ENCODE results near the gene LENG1.

The LENG1 gene

DNA sequence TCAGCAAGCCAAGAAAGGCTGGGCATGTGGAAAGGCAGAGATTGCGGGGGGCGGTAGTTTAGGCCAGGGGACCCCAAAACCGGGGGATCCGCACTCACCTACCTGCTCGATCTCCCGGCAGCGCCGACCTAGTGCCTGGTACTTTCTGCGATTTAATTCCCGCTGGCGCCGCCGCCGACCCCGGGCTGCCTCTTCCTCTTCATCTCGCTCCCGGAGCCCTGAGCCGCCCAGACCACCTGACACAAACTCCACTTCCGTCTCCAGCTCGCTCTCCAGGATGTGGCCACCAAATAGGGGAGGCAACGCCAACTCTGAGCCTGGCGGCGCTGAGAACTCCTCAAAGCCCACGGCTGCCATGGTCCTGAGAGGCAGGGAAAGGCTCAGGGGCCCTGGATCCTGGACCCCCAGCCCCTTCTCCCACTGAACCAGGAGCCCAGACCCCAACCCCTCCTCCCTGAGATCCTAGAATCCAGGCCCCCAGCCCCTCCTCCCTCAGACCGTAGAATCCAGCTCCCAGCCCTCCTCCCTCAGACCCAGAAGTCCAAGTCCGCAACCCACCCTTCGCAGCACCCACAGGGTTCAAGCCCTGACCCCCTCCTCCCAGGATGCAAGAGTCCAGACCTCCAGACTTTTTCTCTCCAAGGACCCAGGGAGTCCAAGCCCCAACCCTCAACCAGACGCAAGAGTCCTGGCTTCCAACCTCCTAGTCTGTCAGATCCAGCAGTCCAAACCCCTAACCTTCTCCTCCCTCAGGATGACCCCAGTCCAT is 45.0 kb downstream of the LENG1 start:
- peak in 32 of 56 donors; percentile 10 to 66 (median 29) for DNase-seq

DNA sequence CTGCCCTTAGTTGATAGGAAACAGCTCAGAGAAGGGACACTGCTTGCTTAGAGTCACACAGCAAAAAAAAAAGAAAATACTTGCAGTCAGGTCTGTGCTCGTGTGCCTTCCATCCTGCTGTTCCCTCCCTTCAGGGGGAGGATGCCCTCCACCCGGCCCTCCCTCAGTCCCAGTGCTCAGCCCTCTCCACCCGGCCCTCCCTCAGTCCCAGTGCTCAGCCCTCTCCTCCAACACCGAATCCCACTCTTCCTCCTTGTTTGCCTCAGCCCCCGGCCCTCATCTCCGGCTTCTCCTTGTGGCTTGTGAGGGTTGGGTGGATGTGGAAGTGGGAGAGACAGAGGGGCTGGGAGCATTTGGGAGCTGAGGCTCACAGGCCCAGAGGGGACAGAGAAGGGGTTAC is 49.9 kb downstream of the LENG1 start:
- DNase-seq = no peak

DNA sequence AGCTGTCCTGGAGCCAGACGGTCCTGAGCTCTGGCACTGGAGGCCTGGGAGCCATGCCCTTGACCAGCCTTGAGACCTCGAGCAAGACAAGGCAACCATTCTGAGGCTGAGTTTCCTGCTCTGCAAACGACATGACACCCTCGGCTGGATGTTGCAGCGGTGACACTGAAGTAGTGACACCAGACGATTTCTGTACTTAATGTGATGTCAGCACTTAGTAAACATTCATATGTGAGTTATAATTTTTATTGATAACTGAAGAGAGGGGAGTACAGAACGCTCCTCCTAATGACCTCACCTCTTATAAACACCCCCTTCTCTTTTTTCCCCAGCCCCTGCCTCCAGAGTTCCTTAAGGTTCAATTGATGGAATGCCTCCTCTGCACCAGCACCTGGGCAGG is 51.0 kb downstream of the LENG1 start:
- no peak for DNase-seq

DNA sequence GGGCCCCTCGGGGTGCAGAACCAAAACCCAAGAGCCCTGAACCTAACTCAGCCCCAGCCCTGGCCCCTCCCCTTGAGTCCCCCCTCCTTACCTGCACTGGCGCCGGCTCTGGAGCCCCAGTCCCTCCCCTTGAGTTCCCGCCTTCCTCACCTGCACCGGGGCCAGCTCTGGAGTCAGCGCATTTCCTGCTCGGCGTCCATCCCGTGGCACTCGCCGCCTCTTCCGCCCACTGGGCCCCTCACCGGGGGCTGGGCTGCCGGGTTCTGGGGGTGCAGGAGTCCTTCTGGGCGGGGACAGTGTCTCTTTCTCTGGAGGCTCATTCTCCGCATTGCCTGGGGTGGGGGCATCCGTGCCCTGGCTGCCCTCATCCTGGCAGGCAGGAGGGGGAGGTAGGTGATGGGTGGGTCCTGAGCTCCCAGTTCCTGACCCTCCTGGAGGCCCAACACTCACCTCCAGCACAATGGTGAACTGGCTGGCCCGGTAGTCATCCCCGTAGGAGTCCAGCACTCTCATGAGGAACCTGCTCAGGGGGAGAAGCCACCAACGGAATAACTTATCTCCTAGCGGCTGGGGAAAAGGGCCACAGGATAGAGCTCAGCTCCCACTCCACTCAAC is 51.5 kb downstream of the LENG1 start:
- DNase-seq = no peak

DNA sequence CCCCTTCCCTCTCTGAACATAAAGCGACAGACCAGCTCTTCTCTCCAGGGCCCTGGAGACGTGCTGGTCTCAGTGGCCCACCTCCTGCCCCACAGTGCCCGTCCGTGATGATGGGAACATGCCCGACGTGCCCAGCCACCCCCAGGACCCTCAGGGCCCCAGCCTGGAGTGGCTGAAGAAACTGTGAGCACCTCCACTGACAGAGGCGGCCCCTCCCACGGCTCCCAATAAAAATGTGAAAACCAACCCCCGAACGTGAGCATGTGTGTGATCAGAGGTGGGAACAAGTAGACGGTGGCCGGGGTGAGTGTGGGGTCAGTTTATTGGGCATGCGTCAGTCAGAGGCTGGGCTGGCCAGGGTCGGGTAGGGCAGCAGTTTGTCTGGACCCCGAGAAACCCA is 52.8 kb downstream of the LENG1 start:
- DNase-seq = no peak

DNA sequence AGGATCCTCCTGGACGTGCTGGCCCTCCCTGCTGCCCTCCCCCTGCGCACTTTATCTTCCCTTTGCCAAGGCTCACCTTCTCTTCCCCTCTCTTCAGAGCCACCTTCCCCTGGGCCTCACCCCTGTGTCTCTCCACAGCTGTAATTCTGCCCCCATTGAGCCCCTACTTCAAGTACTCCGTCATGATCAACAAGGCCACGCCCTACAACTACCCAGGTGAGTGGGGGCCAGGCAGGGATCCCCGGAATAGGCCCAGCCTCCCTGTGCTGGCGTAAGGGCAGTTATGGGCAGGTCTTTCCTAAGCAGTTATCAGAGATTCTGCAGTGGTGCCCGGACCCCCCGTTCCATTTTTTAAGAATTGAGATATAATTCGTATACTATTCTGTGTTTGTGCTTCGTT is 53.7 kb downstream of the LENG1 start:
- no peak for DNase-seq

Data from amygdala (tissue), 56 donors.